KMS-11 (cell line): Measurements from ENCODE around the gene TEAD1.

ENCODE experiments used
- H2AFZ ChIP-seq: fragments of 200-600 bp; sonication (generic); 2 replicates; pipeline ENCODE4 v1.6.1; 2016; ENCODE audit warnings: antibody characterized with exemption, mixed run types, low read depth
- H3K27ac ChIP-seq: fragments of 200-600 bp; sonication (generic); 2 replicates; pipeline ENCODE4 v1.6.1; 2016; ENCODE audit warnings: mild to moderate bottlenecking, mixed run types
- H3K27me3 ChIP-seq: fragments of 200-600 bp; sonication (generic); 2 replicates; pipeline ENCODE4 v1.6.1; 2017; ENCODE audit warnings: mild to moderate bottlenecking, low read depth, mixed run types, moderate library complexity; ENCODE audit not compliant: insufficient read depth
- H3K36me3 ChIP-seq: fragments of 200-600 bp; sonication (generic); 2 replicates; pipeline ENCODE4 v1.6.1; 2017; ENCODE audit warnings: mild to moderate bottlenecking, mixed run types; ENCODE audit not compliant: insufficient read depth
- H3K4me1 ChIP-seq: fragments of 200-600 bp; sonication (generic); 2 replicates; pipeline ENCODE4 v1.6.1; 2016; ENCODE audit warnings: mild to moderate bottlenecking, low read depth, mixed run types; ENCODE audit not compliant: poor library complexity, severe bottlenecking
- H3K4me2 ChIP-seq: fragments of 200-600 bp; sonication (generic); 2 replicates; pipeline ENCODE4 v1.7.0; 2016; ENCODE audit warnings: mild to moderate bottlenecking, mixed run types
- H3K4me3 ChIP-seq: fragments of 200-600 bp; sonication (generic); IDR thresholded peaks from 2 replicates; pipeline ENCODE4 v1.6.1; 2017; ENCODE audit warnings: low read depth, low read length, mixed read lengths; ENCODE audit not compliant: insufficient read depth
- H3K79me2 ChIP-seq: fragments of 200-600 bp; sonication (generic); 2 replicates; pipeline ENCODE4 v1.6.1; 2016; ENCODE audit warnings: low read depth, mixed run types; ENCODE audit not compliant: insufficient read depth
- H3K9ac ChIP-seq: fragments of 200-600 bp; sonication (generic); 2 replicates; pipeline ENCODE4 v1.6.1; 2016; ENCODE audit warnings: mild to moderate bottlenecking, mixed run types
- H4K20me1 ChIP-seq: fragments of 200-600 bp; sonication (generic); 2 replicates; pipeline ENCODE4 v1.6.1; 2016; ENCODE audit warnings: mild to moderate bottlenecking, mixed run types; ENCODE audit not compliant: insufficient read depth
- CTCF ChIP-seq: fragments of 200-600 bp; sonication (generic); conservative IDR thresholded peaks from 2 replicates; pipeline ENCODE4 v1.6.1; 2017; ENCODE audit warnings: low read depth, mild to moderate bottlenecking, antibody characterized with exemption, low read length, moderate library complexity, mixed read lengths

TEAD1 gene

GRCh38 chr11:12719221-12719620, 45.0 kb downstream of the TEAD1 start:
- Histone ChIP-seq H2AFZ (no peak overlapping the region), H4K20me1 (peaks cover 28% of the 10 kb centered on the region), H3K27me3 (no peaks in the 10 kb centered on the region), H3K79me2 (peaks cover 58% of the 10 kb centered on the region; the same call in 1 of the 2 replicates), H3K4me3 (no peak overlapping the region), H3K27ac (no peak overlapping the region), H3K4me2 (peak overlapping the region; percentile 50), H3K9ac (no peak overlapping the region), H3K36me3 (no peaks in the 10 kb centered on the region), H3K4me1 (peaks cover 76% of the 10 kb centered on the region)
- TF ChIP-seq CTCF, result no peak

DNA sequence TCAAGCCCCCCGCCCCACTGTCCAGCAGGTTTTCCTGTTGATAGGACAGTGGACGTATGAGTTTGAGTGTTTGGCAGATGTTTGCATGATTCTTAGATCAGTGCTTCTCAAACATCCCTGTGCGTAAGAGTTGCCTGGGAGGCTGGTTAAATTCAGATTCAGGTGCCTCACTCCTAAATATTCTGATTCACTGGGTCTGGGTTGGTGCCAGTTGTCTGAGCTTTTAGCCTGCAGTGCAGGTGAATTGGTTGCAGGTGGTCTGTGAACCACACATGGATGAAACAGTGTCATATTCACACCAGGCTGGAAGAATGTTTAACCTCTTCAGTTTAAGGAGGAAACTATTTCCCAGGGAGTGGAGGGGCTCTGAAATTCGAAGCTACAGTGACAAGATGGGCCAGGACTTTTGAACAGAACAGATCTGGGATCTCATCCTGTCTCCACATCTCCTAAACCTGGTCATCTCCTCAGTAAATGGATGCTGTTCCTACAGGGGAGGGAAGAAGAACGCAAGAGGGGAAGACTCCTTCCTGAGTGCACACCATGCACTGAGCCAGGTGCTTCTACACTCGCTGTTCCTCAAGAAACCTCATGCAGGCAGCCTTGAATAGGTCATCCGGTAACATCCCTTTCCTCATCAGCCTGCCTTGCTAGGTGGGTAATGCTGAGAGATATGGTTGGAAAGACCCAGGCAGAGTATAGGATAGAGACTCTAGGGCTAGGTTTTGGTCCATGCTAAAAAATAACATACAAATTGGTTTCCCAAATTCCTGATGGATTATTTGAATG, 47.8 kb downstream of the TEAD1 start:
- Histone ChIP-seq H3K4me2 (no peak overlapping the region), H4K20me1 (peaks cover 28% of the 10 kb centered on the region), H3K27me3 (no peaks in the 10 kb centered on the region), H3K9ac (no peak overlapping the region), H2AFZ (no peak overlapping the region), H3K4me3 (no peak overlapping the region), H3K36me3 (no peaks in the 10 kb centered on the region), H3K4me1 (peaks cover 63% of the 10 kb centered on the region), H3K27ac (no peak overlapping the region), H3K79me2 (peaks cover 75% of the 10 kb centered on the region; the same call in 1 of the 2 replicates)
- TF ChIP-seq CTCF, result no peak

DNA sequence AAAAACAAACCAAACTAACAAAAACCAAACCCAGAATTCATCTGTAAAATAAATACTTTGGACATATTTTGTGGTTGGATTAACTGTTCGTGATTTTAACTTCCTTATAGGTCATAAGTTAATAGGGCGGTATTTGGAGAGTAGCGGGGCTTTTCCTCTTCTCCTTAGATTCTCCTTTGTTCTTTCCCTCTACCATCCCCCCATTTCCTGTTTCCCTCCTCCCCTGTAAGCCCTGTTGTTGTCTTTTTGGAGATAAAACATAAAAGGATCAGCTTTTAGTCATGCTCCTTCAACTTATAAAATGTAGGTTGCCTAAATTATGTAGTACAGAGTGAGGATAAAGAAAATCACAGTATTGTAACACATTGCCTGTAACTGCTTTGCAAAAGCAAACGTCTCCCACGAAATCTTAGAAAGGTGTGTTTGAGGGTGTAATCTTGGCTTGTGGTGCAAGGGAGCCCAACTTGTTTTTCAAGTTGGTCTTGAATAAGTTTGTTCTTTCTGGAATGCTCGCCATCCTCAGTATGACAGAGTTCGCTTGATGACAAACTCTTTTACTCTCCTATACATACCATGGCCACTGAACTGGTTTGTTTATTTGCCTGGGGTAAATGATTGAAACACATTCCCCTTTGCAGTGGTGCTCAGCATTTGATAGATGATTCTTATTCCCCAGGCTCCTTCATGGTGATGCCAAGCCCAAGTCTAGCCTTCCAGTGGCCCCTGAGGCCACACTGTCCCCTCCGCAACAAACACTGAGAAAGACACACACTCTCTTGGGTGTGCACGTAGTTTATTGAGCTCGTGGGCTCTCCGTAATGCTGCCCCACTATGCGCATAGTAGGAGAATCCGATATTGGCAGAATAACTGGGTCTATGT, 49.4 kb downstream of the TEAD1 start:
- TF ChIP-seq CTCF, result no peak
- no peak overlapping the region for H3K4me2 ChIP-seq
- H3K4me1 ChIP-seq, result peaks cover 57% of the 10 kb centered on the region
- peaks cover 25% of the 10 kb centered on the region for H4K20me1 ChIP-seq
- H3K79me2 ChIP-seq, result peaks cover 75% of the 10 kb centered on the region; the same call in 1 of the 2 replicates
- H3K27ac ChIP-seq, result no peak overlapping the region
- no peaks in the 10 kb centered on the region for H3K36me3 ChIP-seq
- H2AFZ ChIP-seq, result no peak overlapping the region
- H3K27me3 ChIP-seq, result no peaks in the 10 kb centered on the region
- no peak overlapping the region for H3K4me3 ChIP-seq
- no peak overlapping the region for H3K9ac ChIP-seq

DNA sequence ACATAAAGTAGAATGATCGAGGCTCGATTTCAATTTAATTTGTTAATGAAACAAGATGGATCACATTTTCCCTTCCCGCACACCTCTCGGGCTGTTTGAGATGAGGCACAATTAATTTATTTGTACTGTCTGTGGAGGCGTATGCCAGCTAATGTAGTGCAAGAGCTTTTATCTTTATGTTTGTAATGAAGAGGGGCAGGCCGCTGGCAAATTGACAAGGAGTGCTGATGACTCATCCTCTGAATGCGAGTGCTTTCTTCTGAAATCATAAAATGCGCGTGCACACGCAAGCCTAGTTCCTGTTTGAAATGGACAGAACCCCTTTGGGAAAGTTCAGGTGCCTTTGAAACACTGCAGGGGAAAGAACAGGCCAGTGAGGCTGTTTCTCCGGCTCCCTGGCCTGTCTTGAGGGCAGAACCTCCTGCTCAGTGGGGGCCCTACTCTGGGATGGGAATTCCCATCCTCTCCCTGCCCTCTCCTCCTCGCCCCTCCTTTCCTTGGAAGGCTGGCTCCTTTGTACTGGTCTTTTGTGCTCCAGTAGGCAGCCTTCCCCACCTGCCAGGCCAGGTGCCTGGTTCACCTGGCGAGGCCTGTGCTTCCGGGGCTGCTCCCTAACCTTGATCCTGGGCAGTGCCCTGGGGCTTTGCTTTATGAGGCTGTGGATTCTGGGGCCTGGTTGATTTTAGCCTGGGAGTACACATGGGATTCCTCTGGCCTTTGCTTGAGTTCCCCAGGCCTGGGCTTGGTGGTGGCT, 50.3 kb downstream of the TEAD1 start:
- Histone ChIP-seq H3K27me3 (no peaks in the 10 kb centered on the region), H3K4me3 (no peak overlapping the region), H4K20me1 (peaks cover 20% of the 10 kb centered on the region), H3K79me2 (peaks cover 78% of the 10 kb centered on the region; the same call in 1 of the 2 replicates), H3K4me1 (peaks cover 56% of the 10 kb centered on the region), H3K4me2 (no peak overlapping the region), H3K27ac (no peak overlapping the region), H3K36me3 (no peaks in the 10 kb centered on the region), H3K9ac (no peak overlapping the region), H2AFZ (no peak overlapping the region)
- TF ChIP-seq CTCF, result no peak
